ENCODE measurements around the gene DCAF10.
"Not testable (repeated sequence)": the region's sequence is repeated elsewhere in the genome, so short reads cannot be mapped to it uniquely, and the experiment has no call there.

The DCAF10 gene

DNA sequence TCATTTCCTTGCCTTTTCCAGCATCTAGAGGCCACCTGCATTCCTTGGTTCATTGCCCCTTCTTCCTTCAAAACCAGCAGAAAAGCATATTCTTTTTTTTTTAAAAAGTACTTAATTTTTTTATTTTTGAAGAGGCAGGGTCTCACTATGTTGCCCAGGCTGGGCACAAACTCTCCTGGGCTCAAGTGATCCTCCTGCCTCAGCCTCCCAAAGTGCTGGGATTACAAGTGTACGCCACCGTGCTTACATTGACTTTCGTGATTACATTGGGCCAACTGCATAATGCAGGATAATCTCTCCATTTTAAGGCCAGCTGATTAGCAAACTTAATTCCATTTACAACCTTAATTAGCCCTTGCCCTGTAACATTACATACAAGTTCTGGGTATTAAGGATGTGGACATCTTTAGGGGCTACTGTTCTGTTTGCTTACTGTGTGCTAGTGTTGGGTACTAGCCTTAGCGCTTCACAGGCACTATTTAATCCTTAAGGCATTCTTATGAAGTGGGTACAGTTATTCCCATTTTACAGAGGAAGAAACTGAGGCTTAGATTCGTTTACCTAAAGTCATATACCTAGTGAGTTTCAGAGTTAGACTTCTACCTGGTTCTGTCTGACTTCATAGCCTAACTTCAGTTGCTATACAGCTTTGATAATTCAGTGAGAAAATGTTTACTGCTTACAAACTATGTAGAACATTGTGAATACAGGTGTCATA is 69.6 kb downstream of the DCAF10 start:
- no peak for DNase-seq

DNA sequence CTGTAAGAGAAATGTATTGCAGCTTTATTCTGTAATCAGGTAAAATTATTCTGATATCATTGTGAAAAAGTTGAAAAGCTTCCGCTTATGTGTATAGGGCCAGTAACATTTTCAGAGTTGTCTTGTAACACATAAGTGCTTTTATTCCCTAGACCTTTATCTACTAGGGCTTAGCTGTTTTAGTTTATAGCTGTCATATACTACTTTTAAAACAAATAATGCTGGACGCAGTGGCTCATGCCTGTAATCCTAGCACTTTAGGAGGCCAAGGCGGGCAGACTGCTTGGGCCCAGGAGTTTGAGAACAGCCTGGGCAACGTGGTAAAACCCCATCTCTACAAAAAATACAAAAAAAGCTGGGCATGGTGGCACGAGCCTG is 70.2 kb downstream of the DCAF10 start:
- no peak for DNase-seq

DNA sequence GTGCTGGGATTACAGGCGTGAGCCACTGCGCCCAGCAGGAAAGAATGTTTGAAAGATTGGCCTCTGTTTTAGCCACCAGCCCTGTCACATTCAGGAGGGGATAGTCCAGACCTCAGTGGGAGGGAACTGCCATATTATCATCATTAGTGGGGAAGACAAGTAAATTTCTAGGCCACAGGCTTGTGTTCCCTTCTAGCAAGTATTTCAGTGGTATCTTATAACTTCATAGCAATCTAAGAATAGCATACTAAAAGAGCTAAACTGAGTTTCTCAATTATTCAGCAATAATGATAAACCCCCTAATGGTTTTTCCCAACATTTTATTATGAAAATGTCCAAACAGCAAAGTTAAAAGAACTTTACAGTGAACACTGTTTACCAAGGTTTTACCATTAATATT is 73.4 kb downstream of the DCAF10 start:
- no peak for DNase-seq

DNA sequence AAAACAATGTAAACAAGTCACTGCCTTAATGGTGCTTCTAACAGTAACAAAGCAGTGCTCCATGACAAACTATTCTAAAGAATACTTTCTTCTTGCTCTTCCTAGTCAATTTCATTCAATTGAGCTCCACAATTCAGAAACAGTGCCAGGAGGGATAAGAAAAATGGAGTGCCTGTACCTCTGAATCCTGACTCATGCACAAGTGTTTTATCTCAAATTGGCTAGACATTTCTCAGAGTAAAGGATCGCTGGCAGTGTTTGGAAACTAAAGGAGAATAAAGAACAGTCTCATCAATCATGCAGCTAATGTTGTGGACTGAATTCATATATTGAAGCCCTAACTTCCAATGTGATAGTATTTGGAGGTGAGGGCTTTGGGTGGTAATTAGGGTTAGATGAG is 75.8 kb downstream of the DCAF10 start:
- no peak for DNase-seq

DNA sequence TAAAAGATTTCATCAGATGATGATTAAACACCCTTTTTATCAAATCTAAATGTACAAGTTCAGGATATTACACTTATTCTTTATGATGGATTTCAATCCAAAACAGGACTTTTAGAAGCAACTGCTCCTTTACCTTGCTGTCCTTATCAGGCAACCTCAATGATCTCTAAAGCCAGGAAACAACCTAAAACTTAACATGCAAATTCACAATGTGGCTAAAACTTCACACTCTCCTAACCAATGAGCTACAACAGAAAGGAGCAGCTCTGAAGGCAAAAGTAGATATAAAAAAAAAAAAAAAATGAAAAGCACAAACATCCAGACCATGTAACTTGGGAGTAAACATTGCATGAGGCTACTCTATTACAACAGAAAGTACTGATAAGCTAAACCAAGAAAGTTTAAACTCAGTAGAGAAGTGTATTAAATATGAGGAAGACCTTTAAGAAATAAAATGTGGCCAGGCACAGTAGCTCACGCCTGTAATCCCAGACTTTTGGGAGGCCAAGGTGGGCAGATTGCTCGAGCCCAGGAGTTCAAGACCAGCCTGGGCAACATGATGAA is 80.4 kb downstream of the DCAF10 start:
- DNase-seq: no peak

DNA sequence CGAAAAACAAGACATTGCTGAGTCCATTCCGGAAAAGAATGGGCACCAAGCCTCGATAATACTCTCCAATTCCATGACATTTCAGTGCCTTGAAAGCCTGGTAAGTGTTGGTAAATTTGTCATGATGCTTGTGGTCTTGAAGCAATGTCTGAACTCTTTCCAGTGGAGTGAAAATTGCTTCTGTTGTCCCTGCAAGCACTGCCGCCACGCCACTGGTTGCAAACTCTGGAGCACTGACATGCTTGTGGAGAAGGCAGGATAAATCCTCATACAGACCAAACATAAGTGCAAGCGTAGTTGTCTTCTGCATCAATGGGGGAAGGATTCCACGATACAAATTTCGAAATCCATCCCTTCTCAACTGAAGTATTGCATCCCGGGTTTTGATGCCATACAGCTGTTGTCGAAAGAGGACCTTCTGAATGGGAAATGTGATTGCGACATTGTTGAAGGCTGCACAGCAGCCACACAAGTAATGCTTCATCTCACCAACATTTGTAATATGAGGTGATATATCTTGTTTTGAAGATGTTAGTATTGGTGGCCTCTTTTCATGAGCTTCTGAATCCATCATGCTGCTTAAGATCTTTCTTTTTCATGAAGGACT is 87.5 kb downstream of the DCAF10 start:
- not testable (repeated sequence) for DNase-seq

DNA sequence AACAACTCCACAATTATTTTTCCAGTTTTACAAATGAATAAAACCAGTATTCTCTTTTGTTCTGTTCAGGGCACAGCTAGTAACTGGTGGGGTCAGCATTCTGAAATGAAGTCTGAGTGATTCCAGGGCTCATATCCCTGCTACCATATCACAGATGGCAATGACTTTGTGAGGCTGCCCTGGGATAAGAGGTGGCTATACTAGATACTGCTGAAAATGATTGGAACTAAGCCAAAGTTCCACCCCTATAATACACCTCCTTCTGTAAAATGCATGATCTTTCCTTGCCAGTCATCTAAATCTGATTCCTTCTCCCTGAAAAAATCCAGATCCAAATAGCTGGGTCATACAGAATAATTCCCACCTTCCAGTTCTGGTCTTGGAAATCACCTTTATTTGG is 88.9 kb downstream of the DCAF10 start:
- DNase-seq: no peak

DNA sequence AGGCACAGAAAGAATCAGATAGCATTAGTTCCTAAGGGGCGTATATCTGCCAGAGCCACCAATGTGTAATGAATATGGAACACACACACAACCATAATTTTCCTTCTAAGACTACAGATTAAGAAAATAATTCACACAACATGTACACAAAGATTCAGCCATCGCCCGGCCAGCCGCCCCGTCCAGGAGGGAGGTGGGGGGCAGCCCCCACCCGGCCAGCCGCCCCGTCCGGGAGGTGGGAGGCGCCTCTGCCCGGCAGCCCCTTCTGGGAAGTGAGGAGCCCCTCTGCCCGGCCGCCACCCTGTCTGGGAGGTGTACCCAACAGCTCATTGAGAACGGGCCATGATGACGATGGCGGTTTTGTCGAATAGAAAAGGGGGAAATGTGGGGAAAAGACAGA is 90.4 kb downstream of the DCAF10 start:
- DNase-seq: not testable (repeated sequence)

DNA sequence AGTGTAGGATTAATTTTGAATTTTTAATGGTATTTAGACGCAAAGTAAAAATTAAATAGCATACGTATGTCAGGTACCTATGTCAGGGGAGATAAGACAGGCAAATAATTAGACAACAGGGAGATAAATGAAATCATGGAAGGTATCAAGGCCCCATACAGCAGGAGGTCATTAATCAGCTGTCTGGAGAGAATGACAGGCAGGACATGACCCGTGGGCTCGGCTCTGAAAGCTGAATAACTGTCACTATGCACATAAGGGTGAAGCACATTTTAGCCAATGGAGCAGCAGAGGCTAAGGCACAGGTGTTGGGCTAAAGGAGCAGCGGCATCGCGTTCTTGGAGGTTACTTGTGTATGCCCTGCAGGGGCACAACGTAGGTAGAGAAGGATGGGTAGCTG is 91.5 kb downstream of the DCAF10 start:
- no peak for DNase-seq

DNA sequence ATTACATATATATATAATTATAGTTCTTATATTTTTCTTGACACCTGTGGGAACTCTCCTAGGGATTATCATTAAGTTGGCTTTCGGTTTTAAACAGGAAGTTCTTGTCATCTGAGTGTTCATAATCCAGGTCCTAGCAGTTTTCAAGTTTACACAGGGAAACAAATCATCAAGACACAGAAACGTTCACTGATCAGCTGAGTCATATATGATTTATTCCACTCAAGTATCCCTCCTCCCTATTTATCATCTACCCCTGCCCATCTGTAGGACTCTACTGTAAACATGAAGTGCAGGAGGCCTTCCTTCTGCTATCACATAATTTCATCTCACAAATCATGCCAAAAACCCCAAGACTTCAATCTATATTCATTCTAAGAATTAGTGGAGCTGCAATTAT is 97.1 kb downstream of the DCAF10 start:
- no peak for DNase-seq

DNA sequence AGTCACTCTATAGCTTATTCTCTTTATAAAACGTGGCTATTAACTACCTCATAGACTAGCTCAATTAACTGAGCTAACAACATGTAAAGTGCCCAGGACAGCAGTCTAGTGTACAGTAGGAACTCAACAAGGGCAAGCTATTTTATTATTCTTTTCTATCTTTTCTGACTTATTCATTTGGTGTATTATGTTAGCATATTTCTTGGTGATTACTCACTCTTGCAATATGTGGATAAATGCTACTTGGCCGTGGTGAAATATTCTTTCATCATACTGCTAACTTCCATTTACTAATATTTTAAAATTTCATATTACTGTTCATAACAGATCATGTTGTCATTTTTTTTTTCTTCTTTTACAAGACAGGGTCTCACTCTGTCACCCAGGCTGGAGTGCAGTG is 98.4 kb downstream of the DCAF10 start:
- DNase-seq: peak; percentile 76

DNA sequence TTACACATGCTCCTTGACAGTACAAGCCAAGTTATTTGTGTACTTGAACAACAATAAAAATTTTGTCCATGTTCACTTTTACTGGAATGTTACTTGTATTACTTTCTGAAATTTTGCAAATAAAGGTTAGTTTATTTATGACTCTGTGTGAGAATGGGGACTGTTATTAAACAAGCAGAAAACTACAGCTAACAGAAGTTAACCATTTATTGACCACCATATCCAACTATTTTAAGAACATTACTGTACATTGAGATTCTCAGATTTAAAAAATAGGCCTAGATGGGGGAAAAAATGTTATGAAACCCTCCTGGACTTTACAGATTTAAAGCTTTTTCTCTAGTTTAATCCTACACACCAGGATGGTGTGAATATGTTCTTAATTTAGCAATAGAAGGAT is 101.5 kb downstream of the DCAF10 start:
- DNase-seq: no peak

DNA sequence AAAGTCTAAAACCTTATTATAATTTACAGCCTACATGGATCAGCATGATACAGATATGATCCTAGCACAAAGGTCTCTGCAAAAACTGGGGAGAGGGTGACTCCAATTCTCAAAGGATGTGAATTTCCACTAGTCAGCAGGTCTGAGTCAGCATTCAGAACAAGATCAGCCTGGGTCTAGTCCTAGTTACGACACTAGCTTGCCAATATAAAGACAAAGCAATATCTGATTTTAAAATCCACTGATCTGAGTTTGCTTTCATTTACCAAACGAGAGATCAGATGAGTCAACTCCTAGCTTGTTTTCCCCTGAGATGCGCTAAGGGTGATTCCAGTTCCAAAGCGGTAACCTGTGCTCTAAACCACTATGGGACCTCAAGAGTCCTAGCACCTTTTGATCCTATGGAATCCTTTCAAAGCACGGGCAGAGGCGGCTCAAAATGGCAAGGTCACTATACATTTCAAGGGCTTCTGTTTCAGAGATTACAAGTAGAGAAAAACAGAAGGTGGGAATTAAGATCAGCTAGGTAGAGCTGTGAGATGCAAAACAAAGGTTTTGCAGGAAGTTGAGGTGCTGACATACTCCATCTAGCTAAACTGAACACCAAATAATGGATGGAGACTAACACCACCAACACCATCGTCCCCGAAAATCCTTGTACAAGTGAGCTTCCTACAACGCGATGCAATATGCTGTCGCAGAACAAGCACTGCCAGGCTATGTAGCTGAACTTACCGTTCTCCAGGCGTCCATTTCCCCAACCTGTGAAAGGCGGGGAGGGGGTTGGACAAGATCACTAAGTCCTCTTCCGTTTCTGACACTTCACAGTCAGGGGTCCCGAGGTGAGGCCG is 102.4 kb downstream of the DCAF10 start:
- peak; percentile 20 for DNase-seq

DNA sequence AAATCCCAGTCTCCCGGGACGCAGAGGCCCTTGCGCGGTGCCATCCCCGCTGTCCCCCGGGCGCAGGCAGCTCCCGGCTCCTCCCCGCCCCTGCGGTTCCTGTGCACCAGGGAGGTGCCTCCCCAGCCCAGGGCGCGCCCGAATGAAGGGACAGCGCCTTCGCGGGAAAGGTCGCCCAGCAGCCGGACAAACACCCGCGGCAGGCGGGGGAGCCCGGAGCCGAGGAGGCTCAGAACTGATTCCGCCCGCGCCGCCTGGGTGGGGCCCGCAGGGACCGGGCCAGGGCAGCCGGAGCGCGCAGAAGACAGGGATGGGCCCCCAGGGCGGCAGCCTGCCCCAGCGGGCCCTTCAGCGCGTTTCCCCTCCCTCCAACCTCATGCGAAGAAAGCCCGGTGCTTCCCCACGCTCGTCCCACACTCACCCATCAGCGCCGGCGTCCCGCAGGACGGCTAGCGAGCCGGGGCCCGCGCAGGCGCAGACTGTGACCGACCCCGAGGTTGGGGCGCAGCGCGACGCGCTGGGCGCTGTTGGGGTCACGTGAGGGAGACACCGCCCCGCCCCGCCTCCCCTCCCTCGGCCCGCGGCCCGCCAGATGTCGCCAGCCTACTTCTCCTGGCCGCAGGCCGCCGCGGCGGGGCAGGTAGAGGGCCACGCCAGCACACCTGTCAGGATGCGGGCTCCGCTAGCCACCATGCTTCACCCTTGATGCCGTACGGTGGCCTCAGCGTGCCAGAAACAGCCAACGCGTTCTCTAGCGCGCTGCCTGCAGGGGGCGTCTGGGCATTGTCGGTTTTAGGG is 103.2 kb downstream of the DCAF10 start, which contains the start of gene SLC25A51:
Gene SLC25A51 (minus strand): TSS at position 481 of the 798 bp plus-strand sequence. CDS start 15,577 bp downstream, outside the sequence.
- DNase-seq: peak; percentile 94

DNA sequence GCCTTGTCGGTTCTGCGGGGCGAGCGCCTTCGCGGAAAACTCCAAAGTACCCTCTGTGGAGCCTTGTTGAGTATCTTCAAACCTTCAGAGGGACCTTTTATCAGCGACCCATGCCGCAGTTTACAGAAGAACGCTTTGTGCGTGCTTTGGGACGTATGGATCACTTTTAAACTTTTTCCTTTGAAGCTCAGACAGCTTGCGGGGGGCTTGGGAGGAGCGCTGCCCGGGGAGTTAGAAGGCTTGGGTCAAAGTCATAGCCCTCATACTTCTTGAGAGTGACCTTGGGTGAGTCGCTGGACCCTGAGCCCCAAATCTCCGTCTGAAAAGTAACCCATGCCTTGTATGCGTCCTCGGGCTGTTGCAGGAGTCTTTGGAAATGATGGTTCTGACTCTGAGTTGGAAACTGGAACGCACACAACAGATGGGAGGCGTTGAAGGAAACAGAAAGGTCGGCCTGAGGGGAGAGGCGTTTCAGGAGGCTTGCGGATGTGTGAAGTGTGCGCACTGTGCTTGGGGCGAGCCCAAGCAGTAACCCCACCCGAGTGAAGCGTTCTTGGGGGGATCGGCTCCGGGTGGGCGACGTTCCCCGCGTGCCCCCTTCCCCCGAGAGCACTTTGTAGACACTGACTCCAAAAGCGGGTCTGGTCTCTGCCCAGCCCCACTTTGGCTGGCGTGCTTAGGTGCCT is 104.0 kb downstream of the DCAF10 start:
- DNase-seq: peak; percentile 34

DNA sequence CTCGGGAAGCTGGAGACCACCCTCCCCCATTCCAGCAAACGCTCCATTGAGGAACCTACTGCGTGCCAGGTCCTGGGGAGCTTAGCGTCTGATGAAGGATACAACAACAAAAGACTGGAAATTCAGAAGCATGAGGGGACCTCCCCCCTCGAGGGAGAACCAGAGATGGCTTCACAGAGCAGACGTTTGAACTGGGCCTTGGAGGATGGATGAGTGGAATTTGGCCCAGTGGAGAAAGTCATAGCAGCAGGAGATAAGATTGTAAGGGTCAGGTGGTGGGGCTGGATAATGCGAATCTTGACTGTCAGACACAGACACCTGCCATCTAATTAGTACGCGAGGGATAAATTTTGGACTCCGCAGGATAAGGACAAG is 104.5 kb downstream of the DCAF10 start:
- no peak for DNase-seq

DNA sequence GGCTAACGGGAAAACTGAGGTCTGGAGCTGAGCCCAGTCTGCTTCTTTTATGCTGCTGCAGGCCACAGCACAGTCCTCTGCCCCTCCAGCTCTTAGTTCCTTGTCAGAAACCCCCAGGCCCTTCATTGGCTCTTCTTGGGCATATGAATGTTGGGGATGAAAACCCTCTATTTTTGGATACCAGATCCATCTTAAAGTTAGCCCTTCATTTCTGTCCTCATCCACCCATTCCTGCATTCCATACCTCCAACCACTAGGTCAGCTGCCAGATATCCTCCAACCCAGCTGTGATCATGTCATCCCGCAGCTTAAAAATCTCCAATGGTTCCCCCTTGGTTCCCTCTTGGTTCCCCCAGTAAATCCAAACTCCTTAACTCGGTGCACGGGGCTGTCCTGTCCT is 105.2 kb downstream of the DCAF10 start:
- no peak for DNase-seq

DNA sequence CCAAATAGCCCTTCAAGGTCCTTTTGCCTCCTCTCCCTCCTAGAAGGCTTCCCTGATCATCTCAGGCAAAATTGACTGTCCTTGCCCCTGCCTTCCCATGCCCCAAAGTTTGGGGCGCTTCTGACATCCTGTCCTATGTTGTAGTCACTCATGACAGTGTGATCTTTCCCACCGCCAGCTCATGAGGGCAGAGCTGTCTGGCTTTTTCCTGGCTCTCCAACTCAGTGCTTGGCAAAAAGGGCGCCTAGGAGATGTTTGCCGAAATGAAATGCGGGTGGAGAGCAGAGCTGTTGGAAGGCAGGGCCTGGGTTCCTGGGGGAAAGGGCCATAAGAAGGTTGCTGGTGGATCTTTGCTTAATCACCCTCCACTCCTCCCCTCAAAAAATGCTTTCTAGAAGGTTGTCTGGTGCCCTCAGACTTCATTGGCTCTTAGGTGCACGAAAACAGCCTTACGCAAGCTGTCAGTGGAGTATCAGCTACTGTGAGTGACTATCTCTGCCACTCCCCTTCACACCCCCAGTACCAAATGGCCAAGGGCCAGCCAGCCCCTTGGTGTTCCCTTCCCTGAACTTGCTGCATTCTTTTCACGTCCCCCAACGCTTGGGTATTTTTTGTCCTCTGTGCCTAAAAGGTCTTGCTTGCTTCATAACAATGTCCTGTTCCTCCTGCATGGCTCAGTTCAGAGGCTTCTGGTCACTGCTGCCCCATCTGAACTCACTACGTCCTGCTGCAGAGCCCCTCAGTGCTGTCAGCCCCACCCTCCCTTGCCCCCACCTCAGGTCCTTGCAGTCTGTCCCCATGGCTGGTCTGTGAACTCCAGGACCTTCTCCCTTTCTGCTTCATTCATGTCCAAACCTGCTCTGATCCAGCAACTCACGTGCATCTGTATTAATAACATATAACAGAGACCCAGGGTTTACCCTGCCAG is 106.0 kb downstream of the DCAF10 start:
- DNase-seq: no peak

DNA sequence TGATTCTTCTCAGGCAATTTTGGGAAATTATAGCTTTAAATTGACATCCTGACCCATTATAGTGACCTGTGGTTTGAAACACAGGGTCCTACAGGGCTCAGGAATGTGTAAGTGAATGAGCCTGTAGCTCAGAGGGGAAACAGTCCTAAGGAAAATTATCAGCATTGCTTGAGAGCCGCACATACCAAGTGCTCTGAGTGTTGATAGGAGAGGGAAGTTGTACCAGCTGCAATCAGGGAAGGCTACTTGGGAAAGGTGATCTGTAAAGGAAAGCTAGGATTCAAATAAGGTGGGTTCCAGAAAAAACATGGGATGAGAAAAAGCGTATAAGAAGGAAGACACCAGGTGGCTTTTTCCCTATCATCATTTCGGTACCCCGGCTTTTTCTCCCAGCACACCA is 107.7 kb downstream of the DCAF10 start:
- DNase-seq: no peak

DNA sequence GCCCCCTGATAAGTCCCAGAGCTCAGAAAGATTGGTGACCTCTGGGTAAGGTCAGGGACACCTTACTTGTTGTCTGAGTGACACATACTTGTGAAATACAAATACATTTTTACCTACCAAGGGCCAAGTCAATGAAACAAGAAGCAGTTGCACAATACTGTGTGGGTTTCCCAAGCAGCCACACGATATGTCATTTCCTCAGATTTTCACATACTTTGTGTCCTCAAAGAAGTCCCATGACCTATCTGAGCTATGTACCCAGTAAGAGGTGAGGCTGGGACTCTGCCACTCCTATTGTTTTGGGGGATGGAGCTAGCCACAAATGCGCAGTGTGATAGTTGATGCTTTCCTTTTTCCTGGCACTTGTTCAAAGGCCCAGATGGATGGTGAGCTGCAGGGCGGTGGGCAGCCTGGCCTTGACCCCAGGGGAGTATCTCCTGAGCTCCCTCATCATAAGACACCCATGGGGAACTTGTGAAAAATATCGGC is 108.1 kb downstream of the DCAF10 start:
- DNase-seq: peak; percentile 23

Measured in fibroblast of skin of scalp (primary cell).